Measurements from ENCODE around the gene CDK14. TPM values are rescaled to one million over a fixed set of nuclear protein-coding genes. Genes with fewer than 3 reads are reported as not detected.

Gene CDK14
- total and polyA plus RNA-seq, 10 of the 15 experiments (the other 5 are each of a cell fraction or from before 2014, with no cell fraction given), result 6.5 to 61.3 (median 24.2) TPM

DNA sequence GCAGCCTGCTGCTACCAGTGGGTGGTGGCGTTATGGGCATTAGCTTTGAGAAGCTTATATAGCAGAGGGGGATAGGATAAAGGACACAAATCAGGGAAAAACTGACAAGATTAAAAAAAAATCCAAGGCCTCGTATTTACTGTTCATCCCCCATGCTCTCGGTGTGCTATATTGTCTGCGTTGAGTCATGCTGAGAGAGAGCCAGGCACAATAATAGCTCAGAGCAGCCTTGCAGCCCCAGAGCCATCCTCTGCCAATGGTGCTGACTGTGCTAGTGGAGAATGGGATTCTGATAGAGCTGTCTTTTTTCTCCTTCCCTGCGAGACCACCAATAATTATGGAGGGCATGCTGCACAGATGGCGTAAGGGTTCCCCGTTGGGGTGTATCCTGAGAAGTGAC lies 616.5 kb downstream of the CDK14 start:
- WGBS (ENCODE audit: insufficient coverage, insufficient replicate concordance, low lambda C conversion rate, missing lambda C conversion rate), result 79% methylated on average over 7 of the region's 7 CpGs
- ChIA-PET SMC1A (ENCODE audit: uncharacterized antibody, unreplicated experiment) (no interaction called here), RAD21 (ENCODE audit: unreplicated experiment) (no interaction called here), CTCF (no interaction called here), POLR2A (no interaction called here)
- Histone ChIP-seq H3K27ac (ENCODE audit: control insufficient read depth, insufficient read depth) (no peak overlapping the region), H3K27me3 (replicated peaks in 1 of 2; ENCODE audit: control insufficient read depth in 2 of 2, insufficient read depth in 2 of 2, low read length in 1 of 2) (no peaks in the 10 kb centered on the region), H2AFZ (ENCODE audit: control insufficient read depth, low read depth, low read length) (no peak overlapping the region), H3K79me2 (ENCODE audit: control insufficient read depth, insufficient read depth, low read length) (no peaks in the 10 kb centered on the region), H3K4me2 (ENCODE audit: control insufficient read depth, insufficient read depth) (no peak overlapping the region), H3K36me3 (ENCODE audit: control insufficient read depth in 2 of 2, insufficient read depth in 2 of 2, low read length in 1 of 2) (no peaks in the 10 kb centered on the region), H3K9ac (ENCODE audit: control insufficient read depth, insufficient read depth, low read length) (no peak overlapping the region), H3K4me3 (no peak overlapping the region), H3K4me1 (ENCODE audit: control insufficient read depth, insufficient read depth, low read length) (no peaks in the 10 kb centered on the region), H3K9me3 (replicated peaks; ENCODE audit: control insufficient read depth, insufficient read depth, low read length) (no peaks in the 10 kb centered on the region), H4K20me1 (ENCODE audit: control insufficient read depth, insufficient read depth) (no peaks in the 10 kb centered on the region)
- intact Hi-C loops (cut with micrococcal nuclease; ENCODE audit: unreplicated experiment), result no loop called here
- FAIRE-seq (no peak), ATAC-seq (no peak), DNase-seq (ENCODE audit: low read depth, low spot score) (no peak)
- BruUV-seq (replicated peaks), result no TSS peak
- in situ Hi-C loops (cut with MboI), result no loop called here
- TF ChIP-seq RFX5 (IDR thresholded peaks at IDR 0.05; ENCODE audit: low read depth, low read length) (no peak), SPI1 (IDR thresholded peaks at IDR 0.05; ENCODE audit: borderline replicate concordance, insufficient read depth, low read depth, low read length) (no peak), JUND (IDR thresholded peaks at IDR 0.05; ENCODE audit: low read depth, low read length) (no peak), KDM1A (IDR thresholded peaks at IDR 0.05; ENCODE audit: borderline replicate concordance) (no peak), GABPA (IDR thresholded peaks at IDR 0.05; ENCODE audit: low read depth) (no peak), BRCA1 (IDR thresholded peaks at IDR 0.05; ENCODE audit: low read depth, low read length) (no peak), TCF7 (IDR thresholded peaks at IDR 0.05; ENCODE audit: borderline replicate concordance) (no peak), TARDBP (IDR thresholded peaks at IDR 0.05; ENCODE audit: borderline replicate concordance) (no peak)
- TF ChIP-seq, protein P1, sequence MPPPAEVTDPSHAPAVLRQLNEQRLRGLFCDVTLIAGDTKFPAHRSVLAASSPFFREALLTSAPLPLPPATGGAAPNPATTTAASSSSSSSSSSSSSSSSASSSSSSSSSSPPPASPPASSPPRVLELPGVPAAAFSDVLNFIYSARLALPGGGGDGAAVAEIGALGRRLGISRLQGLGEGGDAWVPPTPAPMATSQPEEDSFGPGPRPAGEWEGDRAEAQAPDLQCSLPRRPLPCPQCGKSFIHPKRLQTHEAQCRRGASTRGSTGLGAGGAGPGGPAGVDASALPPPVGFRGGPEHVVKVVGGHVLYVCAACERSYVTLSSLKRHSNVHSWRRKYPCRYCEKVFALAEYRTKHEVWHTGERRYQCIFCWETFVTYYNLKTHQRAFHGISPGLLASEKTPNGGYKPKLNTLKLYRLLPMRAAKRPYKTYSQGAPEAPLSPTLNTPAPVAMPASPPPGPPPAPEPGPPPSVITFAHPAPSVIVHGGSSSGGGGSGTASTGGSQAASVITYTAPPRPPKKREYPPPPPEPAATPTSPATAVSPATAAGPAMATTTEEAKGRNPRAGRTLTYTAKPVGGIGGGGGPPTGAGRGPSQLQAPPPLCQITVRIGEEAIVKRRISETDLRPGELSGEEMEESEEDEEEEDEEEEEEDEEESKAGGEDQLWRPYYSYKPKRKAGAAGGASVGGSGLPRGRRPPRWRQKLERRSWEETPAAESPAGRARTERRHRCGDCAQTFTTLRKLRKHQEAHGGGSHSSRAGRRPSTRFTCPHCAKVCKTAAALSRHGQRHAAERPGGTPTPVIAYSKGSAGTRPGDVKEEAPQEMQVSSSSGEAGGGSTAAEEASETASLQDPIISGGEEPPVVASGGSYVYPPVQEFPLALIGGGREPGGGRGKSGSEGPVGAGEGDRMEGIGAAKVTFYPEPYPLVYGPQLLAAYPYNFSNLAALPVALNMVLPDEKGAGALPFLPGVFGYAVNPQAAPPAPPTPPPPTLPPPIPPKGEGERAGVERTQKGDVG (CRISPR knock-in tag; IDR thresholded peaks at IDR 0.05), result no peak
- TF ChIP-seq, protein P2, sequence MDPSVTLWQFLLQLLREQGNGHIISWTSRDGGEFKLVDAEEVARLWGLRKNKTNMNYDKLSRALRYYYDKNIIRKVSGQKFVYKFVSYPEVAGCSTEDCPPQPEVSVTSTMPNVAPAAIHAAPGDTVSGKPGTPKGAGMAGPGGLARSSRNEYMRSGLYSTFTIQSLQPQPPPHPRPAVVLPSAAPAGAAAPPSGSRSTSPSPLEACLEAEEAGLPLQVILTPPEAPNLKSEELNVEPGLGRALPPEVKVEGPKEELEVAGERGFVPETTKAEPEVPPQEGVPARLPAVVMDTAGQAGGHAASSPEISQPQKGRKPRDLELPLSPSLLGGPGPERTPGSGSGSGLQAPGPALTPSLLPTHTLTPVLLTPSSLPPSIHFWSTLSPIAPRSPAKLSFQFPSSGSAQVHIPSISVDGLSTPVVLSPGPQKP (IDR thresholded peaks at IDR 0.05; ENCODE audit: low read depth, low read length), result no peak

Data from GM12878 (cell line).